Coronary artery (tissue), 2 donors: ENCODE data around the gene CBR3.

ENCODE experiments used
- DNase-seq: peaks from one replicate; pipeline ENCODE4 v3.0.0-alpha.2; 2017; ENCODE audit warnings: low spot score
- H3K27ac ChIP-seq, 2 donors: fragments of 200-600 bp; sonication (generic); one replicate each; pipeline ENCODE4 v1.5.1; 2016 to 2019
- H3K4me3 ChIP-seq: fragments of 200-600 bp; sonication (generic); 2 replicates; pipeline ENCODE4 v1.5.1; 2016; ENCODE audit warnings: mild to moderate bottlenecking, moderate library complexity
- TF ChIP-seq, protein P1 (sequence below): fragments of 200-600 bp; sonication (generic); IDR thresholded peaks from one replicate; pipeline ENCODE4 v1.5.1; 2019; ENCODE audit warnings: antibody characterized with exemption

The CBR3 gene

DNA sequence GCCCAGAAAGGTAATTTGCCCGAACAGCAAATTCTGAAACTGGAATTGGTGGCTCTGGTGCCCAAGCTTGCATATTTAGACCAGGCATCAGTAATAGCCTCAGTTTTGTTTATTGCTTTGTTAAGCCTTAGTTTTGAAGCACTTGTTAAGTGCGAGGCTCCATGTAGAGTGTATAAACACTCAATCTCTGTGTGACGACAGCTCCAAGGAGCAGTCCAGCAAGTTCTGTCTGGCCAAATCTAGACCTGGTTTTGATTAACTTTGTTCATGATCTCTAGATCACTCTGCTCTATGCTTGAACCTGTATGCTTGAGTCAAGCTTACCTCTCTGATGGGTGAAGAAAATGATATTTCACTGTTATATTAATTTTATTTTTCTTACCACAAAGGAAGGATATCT lies 59.1 kb downstream of the CBR3 start:
- no peak for DNase-seq
- TF ChIP-seq, protein P1, sequence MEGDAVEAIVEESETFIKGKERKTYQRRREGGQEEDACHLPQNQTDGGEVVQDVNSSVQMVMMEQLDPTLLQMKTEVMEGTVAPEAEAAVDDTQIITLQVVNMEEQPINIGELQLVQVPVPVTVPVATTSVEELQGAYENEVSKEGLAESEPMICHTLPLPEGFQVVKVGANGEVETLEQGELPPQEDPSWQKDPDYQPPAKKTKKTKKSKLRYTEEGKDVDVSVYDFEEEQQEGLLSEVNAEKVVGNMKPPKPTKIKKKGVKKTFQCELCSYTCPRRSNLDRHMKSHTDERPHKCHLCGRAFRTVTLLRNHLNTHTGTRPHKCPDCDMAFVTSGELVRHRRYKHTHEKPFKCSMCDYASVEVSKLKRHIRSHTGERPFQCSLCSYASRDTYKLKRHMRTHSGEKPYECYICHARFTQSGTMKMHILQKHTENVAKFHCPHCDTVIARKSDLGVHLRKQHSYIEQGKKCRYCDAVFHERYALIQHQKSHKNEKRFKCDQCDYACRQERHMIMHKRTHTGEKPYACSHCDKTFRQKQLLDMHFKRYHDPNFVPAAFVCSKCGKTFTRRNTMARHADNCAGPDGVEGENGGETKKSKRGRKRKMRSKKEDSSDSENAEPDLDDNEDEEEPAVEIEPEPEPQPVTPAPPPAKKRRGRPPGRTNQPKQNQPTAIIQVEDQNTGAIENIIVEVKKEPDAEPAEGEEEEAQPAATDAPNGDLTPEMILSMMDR = no peak
- Histone ChIP-seq H3K4me3 (no peak overlapping the region), H3K27ac (no peak overlapping the region)

DNA sequence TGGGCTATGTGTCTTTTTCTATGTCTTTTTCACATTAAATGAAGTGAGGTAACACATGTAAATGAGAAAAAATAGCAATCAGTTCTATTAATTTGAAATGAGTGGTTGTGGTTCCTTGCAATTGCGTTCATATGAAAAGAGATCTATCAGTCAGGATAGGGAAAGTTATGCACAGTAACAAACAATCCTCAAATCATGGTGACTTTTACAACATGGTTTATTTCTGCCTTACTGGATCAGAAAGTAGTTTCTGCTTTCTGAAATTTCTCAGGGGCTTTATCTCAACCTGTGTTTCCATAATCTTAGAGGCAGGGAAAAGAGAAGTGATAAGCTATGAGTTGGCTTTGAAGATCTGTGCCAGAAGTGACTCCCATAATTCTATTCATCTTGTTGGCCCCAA lies 60.7 kb downstream of the CBR3 start:
- TF ChIP-seq, protein P1 = no peak
- DNase-seq = no peak
- no peak overlapping the region for H3K27ac ChIP-seq
- no peak overlapping the region for H3K4me3 ChIP-seq
